Peyer's patch (tissue), 4 donors: Measurements from ENCODE around the gene ARHGEF3. TPM values are rescaled to one million over a fixed set of nuclear protein-coding genes. Genes with fewer than 3 reads are reported as not detected.

Source experiments
- DNase-seq, 3 donors: peaks; one replicate each; pipeline ENCODE4 v3.0.0-alpha.2; 2017 to 2019
- H3K27ac ChIP-seq, 4 donors: fragments of 200-600 bp; sonication (generic); one replicate each; pipeline ENCODE4 v1.5.1; 2016 to 2019
- H3K27me3 ChIP-seq, 2 donors: fragments of 200-600 bp; sonication (generic); one replicate each; pipeline ENCODE4 v1.5.1; 2019
- H3K36me3 ChIP-seq, 3 donors: fragments of 200-600 bp; sonication (generic); one replicate each; pipeline ENCODE4 v1.5.1; 2016 to 2019
- H3K4me1 ChIP-seq, 4 donors: fragments of 200-600 bp; sonication (generic); one replicate each; pipeline ENCODE4 v1.5.1; 2016 to 2019
- H3K4me3 ChIP-seq, 4 donors: fragments of 200-600 bp; sonication (generic); 1 replicate in 3 of 4; 2 replicates in 1 of 4; pipeline ENCODE4 v1.5.1; 2016 to 2019; ENCODE audit warnings: mild to moderate bottlenecking in 1 of 4
- H3K9me3 ChIP-seq, 4 donors: fragments of 200-600 bp; sonication (generic); one replicate each; pipeline ENCODE4 v1.5.1; 2016 to 2019; ENCODE audit warnings: mild to moderate bottlenecking in 1 of 4
- POLR2A ChIP-seq, 2 donors: fragments of 450-650 bp; IDR thresholded peaks; one replicate each; pipeline ENCODE4 v1.5.1; 2017; ENCODE audit warnings: antibody characterized with exemption in 2 of 2, mild to moderate bottlenecking in 2 of 2, moderate library complexity in 2 of 2
- total RNA-seq, 4 donors: library from RNA; depleted of rRNA; stranded (reverse); fragments of >200 nt; gene quantifications; one replicate each; pipeline ENCODE4 v1.1.0, GENCODE V29; 2016
- TF ChIP-seq, protein P1 (sequence below), 6 experiments: fragments of 450-650 bp in 4 of 6; fragments of 200-600 bp in 2 of 6; sonication (generic) in 1 of 6; IDR thresholded peaks; one replicate each; pipeline ENCODE4 v1.5.1; 2017 to 2019; ENCODE audit warnings: antibody characterized with exemption in 6 of 6, mild to moderate bottlenecking in 3 of 6, moderate library complexity in 1 of 6

Gene ARHGEF3
- total RNA-seq, 4 donors from 2014 or later, result 4.5 to 40.4 (median 6.2) TPM

DNA sequence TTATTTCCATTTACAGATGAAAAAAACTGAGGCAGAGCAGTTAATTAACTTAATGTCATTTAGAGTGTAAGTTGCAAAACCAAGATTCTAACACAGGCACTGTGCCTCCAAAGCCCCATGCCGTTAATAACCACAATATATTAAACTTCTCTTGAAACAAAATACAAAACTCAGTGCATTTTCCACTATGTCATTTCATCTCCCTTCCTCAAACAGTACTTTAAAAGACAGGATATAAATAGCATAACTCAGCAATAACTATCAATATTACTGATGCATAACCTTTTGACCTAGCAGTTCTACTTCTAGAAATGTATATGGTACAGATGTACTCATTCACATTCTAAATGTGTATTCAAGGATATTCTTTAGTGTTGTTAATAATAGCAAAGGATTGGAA is 113.6 kb downstream of the ARHGEF3 start:
- no peaks in the 10 kb centered on the region for H3K27me3 ChIP-seq
- TF ChIP-seq, protein P1, sequence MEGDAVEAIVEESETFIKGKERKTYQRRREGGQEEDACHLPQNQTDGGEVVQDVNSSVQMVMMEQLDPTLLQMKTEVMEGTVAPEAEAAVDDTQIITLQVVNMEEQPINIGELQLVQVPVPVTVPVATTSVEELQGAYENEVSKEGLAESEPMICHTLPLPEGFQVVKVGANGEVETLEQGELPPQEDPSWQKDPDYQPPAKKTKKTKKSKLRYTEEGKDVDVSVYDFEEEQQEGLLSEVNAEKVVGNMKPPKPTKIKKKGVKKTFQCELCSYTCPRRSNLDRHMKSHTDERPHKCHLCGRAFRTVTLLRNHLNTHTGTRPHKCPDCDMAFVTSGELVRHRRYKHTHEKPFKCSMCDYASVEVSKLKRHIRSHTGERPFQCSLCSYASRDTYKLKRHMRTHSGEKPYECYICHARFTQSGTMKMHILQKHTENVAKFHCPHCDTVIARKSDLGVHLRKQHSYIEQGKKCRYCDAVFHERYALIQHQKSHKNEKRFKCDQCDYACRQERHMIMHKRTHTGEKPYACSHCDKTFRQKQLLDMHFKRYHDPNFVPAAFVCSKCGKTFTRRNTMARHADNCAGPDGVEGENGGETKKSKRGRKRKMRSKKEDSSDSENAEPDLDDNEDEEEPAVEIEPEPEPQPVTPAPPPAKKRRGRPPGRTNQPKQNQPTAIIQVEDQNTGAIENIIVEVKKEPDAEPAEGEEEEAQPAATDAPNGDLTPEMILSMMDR (IDR thresholded peaks at IDR 0.05), result no peak
- no peak for TF ChIP-seq POLR2A (IDR thresholded peaks at IDR 0.05)
- no peaks in the 10 kb centered on the region for H3K36me3 ChIP-seq
- peaks cover 0 to 6% (median 2%) of the 10 kb centered on the region in 4 donors for H3K4me1 ChIP-seq
- DNase-seq, result no peak
- no peaks in the 10 kb centered on the region for H3K9me3 ChIP-seq
- H3K4me3 ChIP-seq, result no peak overlapping the region
- H3K27ac ChIP-seq, result no peak overlapping the region

DNA sequence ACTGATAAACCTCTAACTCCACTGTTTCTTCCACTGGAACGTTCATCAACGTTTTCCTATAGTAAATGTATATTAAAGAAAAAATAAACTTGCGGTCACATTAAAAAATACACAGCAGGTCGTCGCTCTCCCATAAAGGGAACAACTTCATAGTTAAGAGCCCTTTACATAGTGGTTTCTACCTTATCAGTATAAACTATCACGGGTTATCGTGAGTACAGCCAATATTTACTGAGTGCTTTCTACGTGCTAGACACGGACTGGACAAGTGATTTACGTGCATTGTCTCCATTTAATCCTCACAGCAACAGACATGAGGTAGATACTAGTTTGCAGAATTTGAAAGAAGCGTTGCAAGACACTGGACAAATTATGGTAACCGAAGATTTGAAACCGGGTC is 117.7 kb downstream of the ARHGEF3 start:
- no peak for TF ChIP-seq POLR2A (IDR thresholded peaks at IDR 0.05)
- TF ChIP-seq, protein P1 (IDR thresholded peaks at IDR 0.05), result no peak
- H3K4me3 ChIP-seq, result no peak overlapping the region
- no peaks in the 10 kb centered on the region for H3K9me3 ChIP-seq
- H3K27me3 ChIP-seq, result no peaks in the 10 kb centered on the region
- peaks cover 0 to 20% (median 2%) of the 10 kb centered on the region in 4 donors for H3K4me1 ChIP-seq
- no peaks in the 10 kb centered on the region for H3K36me3 ChIP-seq
- DNase-seq, result no peak
- H3K27ac ChIP-seq, result no peak overlapping the region

DNA sequence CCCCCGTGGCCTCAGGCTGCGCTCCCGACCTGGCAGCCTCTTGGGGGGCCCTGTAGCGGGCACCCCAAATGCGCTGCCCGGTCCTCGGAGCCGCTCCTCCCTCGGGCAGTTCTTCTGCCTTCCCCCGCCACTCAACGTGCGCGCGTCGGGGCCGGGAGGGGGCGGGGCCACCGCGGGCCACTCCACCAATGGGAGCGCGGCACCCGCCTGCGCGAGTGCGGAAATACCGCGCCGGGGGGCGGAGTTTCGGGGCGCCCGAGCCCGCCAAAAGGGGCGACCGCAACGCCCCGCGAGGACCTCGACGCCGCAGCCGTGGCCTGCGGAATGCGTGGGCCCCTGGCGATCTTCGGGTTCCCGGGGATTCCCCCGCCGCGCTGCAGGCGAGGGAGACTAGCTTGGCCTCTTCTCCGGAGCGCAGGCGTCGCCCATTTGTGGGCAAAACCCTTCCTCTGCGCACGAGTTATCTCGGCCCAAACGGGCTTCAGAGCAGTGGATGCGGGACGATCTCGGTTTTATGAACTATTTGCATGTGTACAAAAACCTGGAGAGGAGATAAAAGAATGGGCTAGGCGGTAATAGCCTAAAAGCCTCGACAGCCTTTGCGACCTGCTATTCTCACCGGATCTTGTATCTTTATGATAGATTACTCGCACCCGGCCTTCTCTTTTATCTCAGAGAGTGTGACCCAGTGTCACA is 118.5 kb downstream of the ARHGEF3 start, which contains the start of gene TASOR:
TSS of gene TASOR (minus strand) at position 144 of the 696 bp plus-strand sequence. CDS start 259 bp downstream, outside the sequence.
- TF ChIP-seq, protein P1 (IDR thresholded peaks at IDR 0.05), result no peak
- peak; percentile 50 to 70 for TF ChIP-seq POLR2A (IDR thresholded peaks at IDR 0.05)
- H3K4me1 ChIP-seq, result peaks cover 0 to 20% (median 2%) of the 10 kb centered on the region in 4 donors
- no peaks in the 10 kb centered on the region for H3K36me3 ChIP-seq
- peak within 1 kb of the TSS; percentile 70 to 95 (median 90) for H3K4me3 ChIP-seq
- DNase-seq, result peak; percentile 84 to 92 (median 92)
- H3K27ac ChIP-seq, result peak within 1 kb of the TSS; percentile 93 to 100 (median 100)
- no peaks in the 10 kb centered on the region for H3K9me3 ChIP-seq
- H3K27me3 ChIP-seq, result no peaks in the 10 kb centered on the region

DNA sequence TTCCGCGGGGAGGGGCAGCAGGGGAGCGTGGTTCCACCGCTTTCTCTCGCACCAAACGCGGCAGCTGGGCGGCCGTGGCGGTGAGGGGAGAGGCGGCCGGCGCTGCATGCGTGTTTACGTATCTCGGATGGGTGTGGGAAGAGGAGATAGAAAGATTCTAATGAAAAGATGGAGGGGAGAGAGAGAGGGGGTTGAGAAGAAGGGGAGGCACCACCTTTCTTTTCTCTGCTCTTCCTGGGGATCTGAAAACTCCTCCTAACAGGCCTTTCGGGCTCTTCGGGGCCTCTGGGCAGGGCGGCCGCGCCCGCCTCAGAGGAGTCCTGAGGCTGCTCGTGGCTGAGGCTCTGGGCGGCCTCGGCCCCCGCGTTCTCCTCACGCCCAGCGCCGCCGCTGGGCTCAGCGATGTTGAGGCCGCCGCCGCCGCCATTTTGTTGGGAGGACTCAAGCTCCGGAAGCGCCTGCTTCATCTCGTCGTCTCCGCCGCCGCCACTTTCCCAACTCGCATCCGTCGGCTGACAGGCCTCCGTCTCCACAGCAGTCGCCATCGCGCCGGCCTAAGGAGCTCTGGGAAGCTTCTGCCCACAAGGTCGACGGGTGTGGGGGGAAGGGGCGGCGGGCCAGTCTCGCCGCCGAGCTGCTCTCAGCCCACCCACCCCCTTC is 119.2 kb downstream of the ARHGEF3 start:
- Histone ChIP-seq H3K4me1 (peaks cover 0 to 20% (median 2%) of the 10 kb centered on the region in 4 donors), H3K4me3 (peak overlapping the region; percentile 70 to 95 (median 90)), H3K36me3 (no peaks in the 10 kb centered on the region), H3K27me3 (no peaks in the 10 kb centered on the region), H3K27ac (peak overlapping the region; percentile 93 to 100 (median 100)), H3K9me3 (no peaks in the 10 kb centered on the region)
- TF ChIP-seq, protein P1 (IDR thresholded peaks at IDR 0.05), result peak in 2 of 6 experiments; percentile 12 to 21
- peak; percentile 38 to 41 for TF ChIP-seq POLR2A (IDR thresholded peaks at IDR 0.05)
- peak; percentile 74 to 87 (median 83) for DNase-seq

DNA sequence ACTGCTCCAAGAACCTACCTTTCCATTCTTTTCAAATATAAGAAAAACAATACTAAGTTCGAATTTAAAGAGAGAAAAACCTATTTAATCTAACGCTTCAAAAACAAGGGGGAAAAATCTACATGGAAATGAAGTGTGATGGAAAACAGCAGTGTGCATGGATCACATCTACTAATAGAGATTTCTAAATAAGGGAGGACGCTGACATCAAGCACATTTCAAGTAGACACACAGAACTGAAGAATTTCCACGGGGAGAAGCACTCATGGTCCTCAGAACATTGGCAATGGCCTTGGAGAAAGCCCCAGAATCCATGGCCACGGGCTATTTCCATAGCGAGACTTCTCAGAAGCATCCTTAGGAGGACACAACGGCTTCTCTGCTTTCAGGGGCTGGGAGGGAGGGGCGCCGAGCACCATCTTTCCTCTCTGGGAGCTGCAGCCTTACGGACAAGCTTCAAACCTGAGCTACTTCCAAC is 119.7 kb downstream of the ARHGEF3 start:
- Histone ChIP-seq H3K4me3 (peak overlapping the region; percentile 70 to 95 (median 90)), H3K27ac (peak overlapping the region; percentile 93 to 100 (median 100)), H3K27me3 (no peaks in the 10 kb centered on the region), H3K9me3 (no peaks in the 10 kb centered on the region), H3K36me3 (no peaks in the 10 kb centered on the region), H3K4me1 (peaks cover 0 to 20% (median 2%) of the 10 kb centered on the region in 4 donors)
- TF ChIP-seq, protein P1 (IDR thresholded peaks at IDR 0.05), result no peak
- TF ChIP-seq POLR2A (IDR thresholded peaks at IDR 0.05), result no peak
- no peak for DNase-seq
